ENCODE results near the gene MTCH1.

- no peak for TF ChIP-seq POLR2A (IDR thresholded peaks at IDR 0.05; ENCODE audit: low read length)
- TF ChIP-seq GATA1 (IDR thresholded peaks at IDR 0.05; ENCODE audit: low read depth, low read length), result no peak
Observed at GRCh38 chr6:36984581-36985416, 1.2 kb downstream of the MTCH1 start.
